HepG2 (cell line): Measurements from ENCODE around the gene RUSC1. TPM values are rescaled to one million over a fixed set of nuclear protein-coding genes. Genes with fewer than 3 reads are reported as not detected.

Source experiments
- FOXK1 ChIP-seq: sonication (generic); formaldehyde crosslinking; IDR thresholded peaks from 2 replicates; pipeline ENCODE4 v1.4.0; 2020; ENCODE audit warnings: low read depth, missing genetic modification reagents, borderline replicate concordance
- KLF6 ChIP-seq: IDR thresholded peaks from 2 replicates; pipeline ENCODE4 v1.8.0; 2016; ENCODE audit warnings: missing biosample characterization, missing genetic modification reagents
- RFX5 ChIP-seq: IDR thresholded peaks from 2 replicates; pipeline ENCODE4 v1.6.1; 2011; ENCODE audit warnings: low read depth, low read length, improper control_type of control experiment
- SCMH1 ChIP-seq: sonication (generic); formaldehyde crosslinking; IDR thresholded peaks from 2 replicates; pipeline ENCODE4 v1.9.0; 2021; ENCODE audit warnings: missing genetic modification reagents, mild to moderate bottlenecking, borderline replicate concordance
- ZNF24 ChIP-seq: fragments of 450-650 bp; IDR thresholded peaks from 2 replicates; pipeline ENCODE4 v1.6.1; 2017; ENCODE audit warnings: antibody characterized with exemption, mild to moderate bottlenecking
- ZNF713 ChIP-seq: sonication (generic); formaldehyde crosslinking; IDR thresholded peaks from 2 replicates; pipeline ENCODE4 v1.4.0; 2020; ENCODE audit warnings: mild to moderate bottlenecking, missing genetic modification reagents
- ZNF792 ChIP-seq: IDR thresholded peaks from 2 replicates; pipeline ENCODE4 v1.6.1; 2016
- ZSCAN30 ChIP-seq: sonication (generic); formaldehyde crosslinking; IDR thresholded peaks from 2 replicates; pipeline ENCODE4 v1.5.0; 2020; ENCODE audit warnings: mild to moderate bottlenecking, missing genetic modification reagents
- ZSCAN9 ChIP-seq: IDR thresholded peaks from 2 replicates; pipeline ENCODE4 v1.6.1; 2016; ENCODE audit warnings: borderline replicate concordance
- polyA plus RNA-seq, 8 experiments: library from polyadenylated mRNA; depleted of rRNA in 3 of 8; stranded (reverse) in 7 of 8; unstranded in 1 of 8; fragments of >200 nt; fragmentation: Illumina TruSeq in 4 of 8; extraction: Trizol in 4 of 8; gene quantifications; 2 replicates each; pipeline versions ENCODE4 v1.2.1 to v1.2.3, GENCODE V29; 2011 to 2016; ENCODE audit warnings: low read depth in 4 of 8, missing spikeins in 1 of 8, mixed read lengths in 1 of 8; ENCODE audit not compliant: insufficient read depth in 1 of 8
- total RNA-seq, 5 experiments: library from RNA; depleted of rRNA; stranded (reverse); fragments of >200 nt; fragmentation: Illumina TruSeq; extraction: Trizol; gene quantifications; 2 replicates each; pipeline ENCODE4 v1.2.3, GENCODE V29; 2016; ENCODE audit warnings: low read depth in 1 of 5
- TF ChIP-seq, protein P1 (sequence below): sonication (generic); formaldehyde crosslinking; IDR thresholded peaks from 2 replicates; pipeline ENCODE4; 2020; ENCODE audit warnings: missing genetic modification reagents, mild to moderate bottlenecking, borderline replicate concordance
- TF ChIP-seq, protein P2 (sequence below): IDR thresholded peaks from 2 replicates; pipeline ENCODE4 v1.6.1; 2016; ENCODE audit warnings: mild to moderate bottlenecking, missing biosample characterization, missing genetic modification reagents
- TF ChIP-seq, protein P3 (sequence below): IDR thresholded peaks from 2 replicates; pipeline ENCODE4 v1.6.1; 2016; ENCODE audit warnings: low read depth, missing genetic modification reagents, missing compliant biosample characterization
- TF ChIP-seq, protein P4 (sequence below): sonication (generic); formaldehyde crosslinking; IDR thresholded peaks from 2 replicates; pipeline ENCODE4 v1.5.0; 2020; ENCODE audit warnings: missing genetic modification reagents, mild to moderate bottlenecking, borderline replicate concordance
- TF ChIP-seq, protein P5 (sequence below), 2 experiments: fragments of 450-650 bp in 1 of 2; sonication (generic) in 1 of 2; formaldehyde crosslinking; IDR thresholded peaks; 2 replicates each; pipeline versions ENCODE4 v1.5.0 to v1.8.0; 2020 to 2022; ENCODE audit warnings: mild to moderate bottlenecking in 1 of 2, missing genetic modification reagents in 1 of 2

Gene RUSC1
- total and polyA plus RNA-seq, 2 of the 13 experiments (the other 11 are each of a cell fraction or from before 2014, with no cell fraction given) = 18.7 to 20.4 TPM

DNA sequence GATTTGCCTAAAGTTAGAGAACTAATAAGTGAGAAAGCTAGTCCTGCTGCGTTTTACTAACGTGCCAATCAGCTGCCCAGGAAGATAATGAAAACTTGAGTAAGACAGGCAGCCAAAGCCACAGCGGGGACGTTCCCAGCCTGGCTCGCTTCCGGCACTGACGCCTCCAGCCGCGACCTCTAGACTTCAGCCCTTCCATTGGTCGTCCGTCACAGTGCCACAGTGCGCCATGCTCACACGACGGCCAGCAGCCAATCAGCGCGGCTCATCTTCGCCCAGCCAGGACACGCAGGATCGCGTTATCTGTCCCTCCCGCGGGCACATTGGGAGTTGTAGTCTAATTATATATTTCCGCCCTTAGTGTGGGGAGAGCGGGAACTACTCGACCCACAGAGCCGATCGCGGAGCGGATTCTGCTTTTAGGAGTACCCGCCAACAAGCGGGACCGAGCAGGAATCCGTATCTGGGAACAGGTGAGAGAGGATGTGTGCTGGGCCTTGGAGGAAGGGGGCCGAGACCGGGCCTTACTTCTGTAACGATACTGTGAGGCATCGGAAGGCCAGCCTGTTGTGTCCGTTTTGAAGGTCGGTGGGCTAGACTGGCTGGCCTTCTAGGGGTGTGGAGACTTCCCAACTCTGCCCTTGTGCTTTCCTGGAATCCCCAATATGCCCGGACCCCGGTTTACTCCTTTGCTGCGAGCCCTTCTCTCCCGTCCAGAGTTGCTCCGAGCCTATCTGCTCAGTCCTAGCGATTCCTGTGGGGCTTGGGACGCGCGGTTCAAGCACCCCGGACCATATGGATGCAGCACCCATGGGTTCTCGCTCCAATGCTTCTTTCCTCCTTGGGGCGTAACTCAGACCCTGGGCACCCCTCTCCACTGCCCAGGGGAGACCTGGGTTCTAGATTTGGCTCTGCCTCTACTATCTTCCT, 11.9 kb upstream of the RUSC1 start, which contains the start of gene FDPS (continued):
- TF ChIP-seq, protein P1, sequence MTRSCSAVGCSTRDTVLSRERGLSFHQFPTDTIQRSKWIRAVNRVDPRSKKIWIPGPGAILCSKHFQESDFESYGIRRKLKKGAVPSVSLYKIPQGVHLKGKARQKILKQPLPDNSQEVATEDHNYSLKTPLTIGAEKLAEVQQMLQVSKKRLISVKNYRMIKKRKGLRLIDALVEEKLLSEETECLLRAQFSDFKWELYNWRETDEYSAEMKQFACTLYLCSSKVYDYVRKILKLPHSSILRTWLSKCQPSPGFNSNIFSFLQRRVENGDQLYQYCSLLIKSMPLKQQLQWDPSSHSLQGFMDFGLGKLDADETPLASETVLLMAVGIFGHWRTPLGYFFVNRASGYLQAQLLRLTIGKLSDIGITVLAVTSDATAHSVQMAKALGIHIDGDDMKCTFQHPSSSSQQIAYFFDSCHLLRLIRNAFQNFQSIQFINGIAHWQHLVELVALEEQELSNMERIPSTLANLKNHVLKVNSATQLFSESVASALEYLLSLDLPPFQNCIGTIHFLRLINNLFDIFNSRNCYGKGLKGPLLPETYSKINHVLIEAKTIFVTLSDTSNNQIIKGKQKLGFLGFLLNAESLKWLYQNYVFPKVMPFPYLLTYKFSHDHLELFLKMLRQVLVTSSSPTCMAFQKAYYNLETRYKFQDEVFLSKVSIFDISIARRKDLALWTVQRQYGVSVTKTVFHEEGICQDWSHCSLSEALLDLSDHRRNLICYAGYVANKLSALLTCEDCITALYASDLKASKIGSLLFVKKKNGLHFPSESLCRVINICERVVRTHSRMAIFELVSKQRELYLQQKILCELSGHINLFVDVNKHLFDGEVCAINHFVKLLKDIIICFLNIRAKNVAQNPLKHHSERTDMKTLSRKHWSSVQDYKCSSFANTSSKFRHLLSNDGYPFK (CRISPR knock-in tag) = peak; percentile 84; the same call in 1 of the 2 replicates
- no peak; the same call in 1 of the 2 replicates for TF ChIP-seq ZNF792 (CRISPR knock-in tag)
- no peak for TF ChIP-seq SCMH1 (CRISPR knock-in tag)
- TF ChIP-seq, protein P2, sequence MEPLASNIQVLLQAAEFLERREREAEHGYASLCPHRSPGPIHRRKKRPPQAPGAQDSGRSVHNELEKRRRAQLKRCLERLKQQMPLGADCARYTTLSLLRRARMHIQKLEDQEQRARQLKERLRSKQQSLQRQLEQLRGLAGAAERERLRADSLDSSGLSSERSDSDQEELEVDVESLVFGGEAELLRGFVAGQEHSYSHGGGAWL = peak; percentile 60; the same call in 1 of the 2 replicates
- TF ChIP-seq ZNF713 = no peak
- TF ChIP-seq ZSCAN9 (CRISPR knock-in tag) = no peak; the same call in 1 of the 2 replicates
- peak; percentile 78 for TF ChIP-seq RFX5
- TF ChIP-seq FOXK1 (CRISPR knock-in tag) = peak; percentile 81; the same call in 1 of the 2 replicates
- TF ChIP-seq, protein P3, sequence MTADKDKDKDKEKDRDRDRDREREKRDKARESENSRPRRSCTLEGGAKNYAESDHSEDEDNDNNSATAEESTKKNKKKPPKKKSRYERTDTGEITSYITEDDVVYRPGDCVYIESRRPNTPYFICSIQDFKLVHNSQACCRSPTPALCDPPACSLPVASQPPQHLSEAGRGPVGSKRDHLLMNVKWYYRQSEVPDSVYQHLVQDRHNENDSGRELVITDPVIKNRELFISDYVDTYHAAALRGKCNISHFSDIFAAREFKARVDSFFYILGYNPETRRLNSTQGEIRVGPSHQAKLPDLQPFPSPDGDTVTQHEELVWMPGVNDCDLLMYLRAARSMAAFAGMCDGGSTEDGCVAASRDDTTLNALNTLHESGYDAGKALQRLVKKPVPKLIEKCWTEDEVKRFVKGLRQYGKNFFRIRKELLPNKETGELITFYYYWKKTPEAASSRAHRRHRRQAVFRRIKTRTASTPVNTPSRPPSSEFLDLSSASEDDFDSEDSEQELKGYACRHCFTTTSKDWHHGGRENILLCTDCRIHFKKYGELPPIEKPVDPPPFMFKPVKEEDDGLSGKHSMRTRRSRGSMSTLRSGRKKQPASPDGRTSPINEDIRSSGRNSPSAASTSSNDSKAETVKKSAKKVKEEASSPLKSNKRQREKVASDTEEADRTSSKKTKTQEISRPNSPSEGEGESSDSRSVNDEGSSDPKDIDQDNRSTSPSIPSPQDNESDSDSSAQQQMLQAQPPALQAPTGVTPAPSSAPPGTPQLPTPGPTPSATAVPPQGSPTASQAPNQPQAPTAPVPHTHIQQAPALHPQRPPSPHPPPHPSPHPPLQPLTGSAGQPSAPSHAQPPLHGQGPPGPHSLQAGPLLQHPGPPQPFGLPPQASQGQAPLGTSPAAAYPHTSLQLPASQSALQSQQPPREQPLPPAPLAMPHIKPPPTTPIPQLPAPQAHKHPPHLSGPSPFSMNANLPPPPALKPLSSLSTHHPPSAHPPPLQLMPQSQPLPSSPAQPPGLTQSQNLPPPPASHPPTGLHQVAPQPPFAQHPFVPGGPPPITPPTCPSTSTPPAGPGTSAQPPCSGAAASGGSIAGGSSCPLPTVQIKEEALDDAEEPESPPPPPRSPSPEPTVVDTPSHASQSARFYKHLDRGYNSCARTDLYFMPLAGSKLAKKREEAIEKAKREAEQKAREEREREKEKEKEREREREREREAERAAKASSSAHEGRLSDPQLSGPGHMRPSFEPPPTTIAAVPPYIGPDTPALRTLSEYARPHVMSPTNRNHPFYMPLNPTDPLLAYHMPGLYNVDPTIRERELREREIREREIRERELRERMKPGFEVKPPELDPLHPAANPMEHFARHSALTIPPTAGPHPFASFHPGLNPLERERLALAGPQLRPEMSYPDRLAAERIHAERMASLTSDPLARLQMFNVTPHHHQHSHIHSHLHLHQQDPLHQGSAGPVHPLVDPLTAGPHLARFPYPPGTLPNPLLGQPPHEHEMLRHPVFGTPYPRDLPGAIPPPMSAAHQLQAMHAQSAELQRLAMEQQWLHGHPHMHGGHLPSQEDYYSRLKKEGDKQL (CRISPR knock-in tag) = 0 out of 2 replicates have a peak, but pooled peaks have one; percentile 6
- TF ChIP-seq, protein P4, sequence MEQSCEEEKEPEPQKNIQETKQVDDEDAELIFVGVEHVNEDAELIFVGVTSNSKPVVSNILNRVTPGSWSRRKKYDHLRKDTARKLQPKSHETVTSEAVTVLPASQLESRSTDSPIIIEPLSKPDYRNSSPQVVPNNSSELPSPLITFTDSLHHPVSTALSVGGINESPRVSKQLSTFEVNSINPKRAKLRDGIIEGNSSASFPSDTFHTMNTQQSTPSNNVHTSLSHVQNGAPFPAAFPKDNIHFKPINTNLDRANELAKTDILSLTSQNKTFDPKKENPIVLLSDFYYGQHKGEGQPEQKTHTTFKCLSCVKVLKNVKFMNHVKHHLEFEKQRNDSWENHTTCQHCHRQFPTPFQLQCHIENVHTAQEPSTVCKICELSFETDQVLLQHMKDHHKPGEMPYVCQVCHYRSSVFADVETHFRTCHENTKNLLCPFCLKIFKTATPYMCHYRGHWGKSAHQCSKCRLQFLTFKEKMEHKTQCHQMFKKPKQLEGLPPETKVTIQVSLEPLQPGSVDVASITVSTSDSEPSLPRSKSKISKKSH = peak; percentile 12; the same call in 1 of the 2 replicates
- TF ChIP-seq KLF6 (CRISPR knock-in tag) = peak; percentile 88; the same call in 1 of the 2 replicates
- TF ChIP-seq, protein P5, sequence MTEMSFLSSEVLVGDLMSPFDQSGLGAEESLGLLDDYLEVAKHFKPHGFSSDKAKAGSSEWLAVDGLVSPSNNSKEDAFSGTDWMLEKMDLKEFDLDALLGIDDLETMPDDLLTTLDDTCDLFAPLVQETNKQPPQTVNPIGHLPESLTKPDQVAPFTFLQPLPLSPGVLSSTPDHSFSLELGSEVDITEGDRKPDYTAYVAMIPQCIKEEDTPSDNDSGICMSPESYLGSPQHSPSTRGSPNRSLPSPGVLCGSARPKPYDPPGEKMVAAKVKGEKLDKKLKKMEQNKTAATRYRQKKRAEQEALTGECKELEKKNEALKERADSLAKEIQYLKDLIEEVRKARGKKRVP (CRISPR knock-in tag; IDR thresholded peaks at IDR 0.05) = peak in 1 of 2 experiments; percentile 63; a peak in 2 of 4 replicates
- peak; percentile 86; the same call in 1 of the 2 replicates for TF ChIP-seq ZSCAN30 (CRISPR knock-in tag)
- no peak for TF ChIP-seq ZNF24
